C4-2B (cell line): ENCODE data around the gene ANKRD35.

Experiments
- H3K27ac ChIP-seq: fragments of 450-650 bp; 2 replicates; pipeline ENCODE4 v1.5.1; 2017
- ZFX ChIP-seq: fragments of 450-650 bp; IDR thresholded peaks from 2 replicates; pipeline ENCODE4 v1.6.1; 2017
- TF ChIP-seq, protein P1 (sequence below): fragments of 450-650 bp; conservative IDR thresholded peaks from 2 replicates; pipeline ENCODE4 v1.5.1; 2017; ENCODE audit warnings: mild to moderate bottlenecking

ANKRD35 gene

DNA sequence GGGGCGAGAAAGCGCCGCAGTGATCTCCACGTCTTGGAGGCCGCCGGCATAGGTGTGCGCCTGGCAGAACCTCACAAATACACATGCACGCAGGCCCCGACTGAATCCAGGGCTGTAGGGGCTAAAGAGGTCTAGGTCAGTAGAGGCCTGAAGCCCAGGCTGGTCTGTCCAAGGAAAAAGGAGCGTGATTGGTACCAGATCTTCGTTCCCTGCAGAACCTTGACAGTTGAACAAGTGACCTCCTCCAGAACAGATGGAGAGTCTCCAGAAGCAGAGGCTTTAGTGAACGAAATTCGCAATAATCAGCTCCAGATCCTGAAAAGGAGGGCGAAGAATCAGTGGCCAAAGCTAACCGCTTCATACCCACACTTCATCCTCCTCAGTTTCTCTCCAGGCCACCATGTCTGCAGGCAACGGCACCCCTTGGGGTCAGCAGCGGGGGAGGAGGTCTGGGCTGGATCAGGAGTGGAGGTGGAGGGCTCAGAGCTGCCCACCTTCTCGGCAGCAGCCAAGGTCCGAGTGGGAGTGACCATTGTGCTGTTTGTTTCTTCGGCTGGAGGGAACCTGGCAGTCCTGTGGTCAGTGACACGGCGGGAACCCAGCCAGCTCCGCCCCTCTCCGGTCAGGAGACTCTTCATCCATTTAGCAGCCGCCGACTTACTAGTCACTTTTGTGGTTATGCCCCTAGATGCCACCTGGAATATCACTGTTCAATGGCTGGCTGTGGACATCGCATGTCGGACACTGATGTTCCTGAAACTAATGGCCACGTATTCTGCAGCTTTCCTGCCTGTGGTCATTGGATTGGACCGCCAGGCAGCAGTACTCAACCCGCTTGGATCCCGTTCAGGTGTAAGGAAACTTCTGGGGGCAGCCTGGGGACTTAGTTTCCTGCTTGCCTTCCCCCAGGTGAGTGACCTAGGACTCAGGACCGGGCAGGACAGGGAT, 33.6 kb upstream of the ANKRD35 start:
- H3K27ac ChIP-seq, result peak overlapping the region; percentile 75

DNA sequence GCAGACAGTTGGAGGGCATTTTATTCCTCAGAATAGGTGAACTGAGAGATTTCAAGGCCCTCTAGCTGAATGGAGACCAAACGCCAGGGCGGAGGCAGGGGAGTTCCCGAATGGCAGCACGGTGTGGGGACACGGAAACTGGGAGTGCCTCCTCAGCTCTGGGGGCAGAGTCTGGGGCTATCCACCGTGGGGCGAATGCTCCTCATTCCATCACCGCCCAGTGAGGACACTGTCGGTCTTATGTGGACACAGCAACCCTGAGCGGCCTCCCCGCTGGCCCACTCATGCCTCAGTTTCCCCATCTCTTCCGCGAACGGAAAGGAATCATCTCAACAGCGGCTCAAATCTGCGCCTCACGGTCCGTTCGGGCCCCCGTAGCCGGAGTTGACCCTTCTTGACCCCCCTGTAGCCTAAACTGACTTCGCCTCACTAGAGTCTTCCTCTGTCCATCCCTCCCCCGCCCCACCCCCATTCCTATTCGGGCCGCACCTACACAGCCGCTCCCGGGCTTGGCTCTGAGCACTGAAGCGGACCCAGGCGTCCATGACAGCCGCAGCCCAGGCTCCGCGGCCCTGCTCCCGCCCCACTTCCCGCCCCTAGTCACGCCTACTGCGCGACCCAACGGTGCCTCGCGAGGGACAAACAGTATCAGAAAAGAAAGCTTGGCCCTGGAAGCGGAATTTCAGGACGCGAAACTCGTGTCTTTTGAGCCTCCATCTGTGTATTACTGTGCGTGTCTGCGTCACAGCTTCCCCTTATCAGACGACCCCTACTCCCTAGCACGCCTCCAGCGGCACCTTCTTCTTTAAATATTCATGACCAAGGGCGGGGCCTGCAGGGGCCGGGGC, 32.7 kb upstream of the ANKRD35 start, which contains the start of gene PEX11B:
Gene PEX11B (minus strand): TSS at position 574 of the 848 bp plus-strand sequence. CDS start 29 bp downstream, at position 545.
- peak within 1 kb of the TSS; percentile 75 for H3K27ac ChIP-seq
- TF ChIP-seq, protein P1, sequence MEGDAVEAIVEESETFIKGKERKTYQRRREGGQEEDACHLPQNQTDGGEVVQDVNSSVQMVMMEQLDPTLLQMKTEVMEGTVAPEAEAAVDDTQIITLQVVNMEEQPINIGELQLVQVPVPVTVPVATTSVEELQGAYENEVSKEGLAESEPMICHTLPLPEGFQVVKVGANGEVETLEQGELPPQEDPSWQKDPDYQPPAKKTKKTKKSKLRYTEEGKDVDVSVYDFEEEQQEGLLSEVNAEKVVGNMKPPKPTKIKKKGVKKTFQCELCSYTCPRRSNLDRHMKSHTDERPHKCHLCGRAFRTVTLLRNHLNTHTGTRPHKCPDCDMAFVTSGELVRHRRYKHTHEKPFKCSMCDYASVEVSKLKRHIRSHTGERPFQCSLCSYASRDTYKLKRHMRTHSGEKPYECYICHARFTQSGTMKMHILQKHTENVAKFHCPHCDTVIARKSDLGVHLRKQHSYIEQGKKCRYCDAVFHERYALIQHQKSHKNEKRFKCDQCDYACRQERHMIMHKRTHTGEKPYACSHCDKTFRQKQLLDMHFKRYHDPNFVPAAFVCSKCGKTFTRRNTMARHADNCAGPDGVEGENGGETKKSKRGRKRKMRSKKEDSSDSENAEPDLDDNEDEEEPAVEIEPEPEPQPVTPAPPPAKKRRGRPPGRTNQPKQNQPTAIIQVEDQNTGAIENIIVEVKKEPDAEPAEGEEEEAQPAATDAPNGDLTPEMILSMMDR, result no peak
- TF ChIP-seq ZFX, result 0 out of 2 replicates have a peak, but pooled peaks have one; percentile 32

More for the DNA sequence above, 33.6 kb upstream of the ANKRD35 start:
- no peak for TF ChIP-seq ZFX
- TF ChIP-seq, protein P1, result no peak; the same call in 1 of the 2 replicates

DNA sequence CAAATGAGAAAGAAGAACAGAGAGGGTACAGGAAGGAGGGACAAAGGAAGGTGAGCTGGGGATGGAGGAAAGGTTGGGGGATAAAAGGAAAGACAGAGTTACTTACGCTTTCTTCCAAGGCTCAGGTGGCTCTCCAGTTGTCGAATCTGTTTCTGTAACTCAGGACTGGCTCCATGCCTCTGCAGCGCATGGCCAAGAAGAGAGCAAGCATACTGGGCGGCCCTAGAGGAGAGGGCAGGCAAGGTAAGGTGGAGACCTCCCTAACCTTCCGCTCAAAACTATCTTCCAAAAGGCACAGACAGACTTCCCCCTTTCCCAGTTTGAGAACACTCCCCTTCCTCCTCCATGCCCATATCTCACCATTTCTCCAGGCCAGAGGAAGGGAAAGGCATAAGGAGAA, 31.9 kb upstream of the ANKRD35 start:
- TF ChIP-seq ZFX, result no peak
- TF ChIP-seq, protein P1, result no peak
- H3K27ac ChIP-seq, result peak overlapping the region; percentile 75

- TF ChIP-seq ZFX, result no peak
- TF ChIP-seq, protein P1, result no peak
- no peak overlapping the region for H3K27ac ChIP-seq
Measured at GRCh38 chr1:145916745-145917144, 31.1 kb upstream of the ANKRD35 start.

- H3K27ac ChIP-seq, result no peak overlapping the region
- TF ChIP-seq, protein P1, result no peak
- TF ChIP-seq ZFX, result no peak
Measured at GRCh38 chr1:145912128-145912641, 26.5 kb upstream of the ANKRD35 start.

DNA sequence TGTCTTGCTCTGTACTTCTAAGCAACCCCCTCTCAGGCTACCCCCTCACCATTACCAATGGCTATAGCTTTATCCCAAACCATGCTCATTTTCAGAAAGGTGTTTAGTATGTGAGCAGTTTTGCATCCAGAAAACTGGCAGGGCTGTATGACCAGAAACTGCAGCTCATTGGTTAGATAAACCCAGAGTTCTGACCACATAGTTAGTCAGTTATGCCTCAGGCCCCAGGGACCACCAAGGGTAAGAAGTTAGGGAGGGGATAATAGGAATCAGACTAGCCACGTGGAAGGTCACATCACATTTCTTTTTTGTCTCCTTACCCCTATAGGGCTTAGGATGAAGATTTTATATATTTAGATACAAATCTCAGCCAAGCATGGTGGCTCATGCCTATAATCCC, 23.0 kb upstream of the ANKRD35 start:
- H3K27ac ChIP-seq, result no peak overlapping the region
- TF ChIP-seq ZFX, result no peak
- TF ChIP-seq, protein P1, result no peak
